NCI-H1105 (cell line): ENCODE measurements around the gene GM2A.

Source experiments
- DNase-seq: peaks from one replicate; lab custom pipeline; 2025; lab: John Stamatoyannopoulos, UW

GM2A gene

GRCh38 chr5:151252762-151253604, at the start of gene GM2A:
TSS of gene GM2A (plus strand) at chr5:151253185. CDS start at chr5:151253217, 32 bp downstream.
- peak; percentile 89 for DNase-seq

- no peak for DNase-seq
Measured at GRCh38 chr5:151204051-151204450, 48.9 kb upstream of the GM2A start.

GRCh38 chr5:151205411-151205810, 47.6 kb upstream of the GM2A start:
- no peak for DNase-seq

- no peak for DNase-seq
Measured at GRCh38 chr5:151208481-151208914, 44.5 kb upstream of the GM2A start.

DNA sequence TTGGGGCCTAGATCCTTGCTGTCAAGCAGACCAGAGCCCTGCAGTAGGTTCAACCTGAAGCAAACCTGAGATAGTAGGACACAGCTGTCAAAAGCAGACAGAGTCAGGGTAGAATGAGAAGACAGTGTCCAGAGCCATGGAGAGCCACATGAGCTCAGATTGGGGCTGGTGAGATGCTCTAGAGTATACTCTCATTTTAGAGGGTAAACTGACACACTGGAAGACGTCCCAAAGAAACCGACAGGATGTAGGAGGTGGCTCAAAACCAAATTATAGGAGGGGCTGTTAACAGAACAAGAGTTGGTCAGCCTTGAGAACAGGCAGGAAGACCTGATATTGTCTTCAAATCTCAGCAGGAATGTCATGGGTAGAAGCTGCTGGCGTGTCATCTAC, 40.6 kb upstream of the GM2A start:
- no peak for DNase-seq

- DNase-seq = no peak
Measured at GRCh38 chr5:151213803-151214613, 39.0 kb upstream of the GM2A start.

GRCh38 chr5:151214614-151215545, 38.1 kb upstream of the GM2A start:
- DNase-seq = no peak

DNA sequence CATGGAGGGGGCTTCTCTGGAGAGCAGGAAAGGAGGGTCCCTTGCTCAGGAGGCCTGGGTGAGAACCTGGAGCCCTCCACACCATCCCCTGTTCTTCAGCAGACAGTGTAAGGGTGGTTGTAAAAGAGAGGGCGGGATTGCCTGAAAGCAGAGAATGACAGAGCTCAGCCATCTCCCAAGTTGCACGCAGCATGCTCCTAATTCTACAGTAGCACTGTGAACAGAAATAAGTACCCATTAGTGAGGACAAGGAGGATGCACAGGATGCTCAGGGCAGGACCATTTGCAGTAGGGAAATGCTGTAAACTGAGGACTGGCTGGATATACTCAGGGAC, 37.5 kb upstream of the GM2A start:
- DNase-seq = no peak

DNA sequence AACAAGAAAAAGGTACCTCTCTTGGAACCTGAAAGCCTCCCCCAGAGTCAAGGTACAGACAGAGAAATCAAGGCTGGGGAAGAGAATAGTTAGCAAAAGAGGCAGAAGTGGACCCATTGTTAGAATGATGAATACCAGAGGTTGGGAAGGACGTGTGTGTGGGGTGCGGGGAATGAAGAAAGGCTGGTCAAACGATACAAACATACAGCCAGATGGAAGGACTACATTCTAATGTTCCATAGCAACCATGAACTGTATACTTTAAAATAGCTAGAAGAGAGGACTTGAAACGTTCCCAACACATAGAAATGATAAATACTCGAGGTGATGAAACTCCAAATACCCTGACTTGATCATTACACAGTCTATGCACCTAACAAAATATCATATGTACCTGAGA, 36.2 kb upstream of the GM2A start:
- DNase-seq = no peak

- no peak for DNase-seq
Measured at GRCh38 chr5:151218177-151218576, 34.8 kb upstream of the GM2A start.

DNA sequence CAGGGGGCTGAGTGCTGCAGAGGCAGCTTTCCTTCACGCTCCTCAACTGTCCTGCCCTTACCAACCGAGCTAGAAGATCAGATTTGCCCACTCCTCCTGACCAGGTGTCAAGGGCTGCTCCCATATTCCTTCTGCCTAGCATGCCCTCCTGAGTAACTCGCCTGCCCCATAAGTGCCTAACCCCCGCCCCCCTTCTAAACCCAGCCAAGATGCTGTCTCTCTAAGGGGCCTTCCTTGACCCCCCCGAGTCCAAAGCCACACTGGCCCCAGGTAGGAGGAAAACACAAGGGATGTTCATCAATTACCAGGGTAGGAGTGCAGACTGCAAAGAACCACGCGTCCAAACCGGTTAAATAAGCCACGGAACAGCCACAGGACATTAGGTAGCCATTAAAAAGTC, 33.8 kb upstream of the GM2A start:
- DNase-seq = no peak

DNA sequence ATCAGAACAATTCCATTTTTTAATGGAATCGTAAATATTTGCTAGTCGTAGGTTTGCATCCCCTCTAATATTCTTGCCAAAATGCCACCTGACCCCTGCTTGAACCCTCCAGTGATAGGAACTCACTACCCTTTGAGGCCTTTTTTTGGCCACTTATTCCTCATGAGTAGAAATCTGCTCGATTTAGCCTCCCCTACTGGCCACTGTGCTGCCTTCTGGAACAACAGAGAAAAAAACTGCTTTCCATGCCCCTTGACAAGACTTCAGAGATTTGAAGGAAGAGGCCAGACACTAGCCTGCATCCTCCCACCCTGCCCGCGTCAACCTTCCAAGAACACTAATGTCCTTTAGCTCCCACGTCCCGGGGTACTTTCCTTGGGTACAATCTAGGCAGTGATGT, 33.2 kb upstream of the GM2A start:
- DNase-seq = no peak

DNA sequence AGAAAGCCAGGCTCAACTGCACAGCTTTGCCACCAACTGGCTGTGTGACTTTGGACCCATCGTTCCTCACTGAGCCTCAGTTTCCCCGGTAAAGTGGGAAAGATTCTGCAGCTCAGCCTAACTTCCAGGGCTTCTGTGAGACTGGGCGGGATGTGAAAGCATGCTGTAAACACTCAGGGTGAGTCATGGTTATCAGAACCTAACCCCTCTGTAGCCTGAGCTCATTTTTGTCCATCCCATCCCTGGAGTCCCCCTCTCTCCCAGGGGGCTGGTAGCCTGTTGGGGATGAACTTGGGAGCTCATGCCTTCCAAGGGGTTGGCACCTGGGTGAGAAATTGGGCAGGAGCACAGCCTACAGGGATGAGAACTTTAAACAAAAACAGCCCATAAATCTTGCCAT, 31.4 kb upstream of the GM2A start:
- DNase-seq = no peak

DNA sequence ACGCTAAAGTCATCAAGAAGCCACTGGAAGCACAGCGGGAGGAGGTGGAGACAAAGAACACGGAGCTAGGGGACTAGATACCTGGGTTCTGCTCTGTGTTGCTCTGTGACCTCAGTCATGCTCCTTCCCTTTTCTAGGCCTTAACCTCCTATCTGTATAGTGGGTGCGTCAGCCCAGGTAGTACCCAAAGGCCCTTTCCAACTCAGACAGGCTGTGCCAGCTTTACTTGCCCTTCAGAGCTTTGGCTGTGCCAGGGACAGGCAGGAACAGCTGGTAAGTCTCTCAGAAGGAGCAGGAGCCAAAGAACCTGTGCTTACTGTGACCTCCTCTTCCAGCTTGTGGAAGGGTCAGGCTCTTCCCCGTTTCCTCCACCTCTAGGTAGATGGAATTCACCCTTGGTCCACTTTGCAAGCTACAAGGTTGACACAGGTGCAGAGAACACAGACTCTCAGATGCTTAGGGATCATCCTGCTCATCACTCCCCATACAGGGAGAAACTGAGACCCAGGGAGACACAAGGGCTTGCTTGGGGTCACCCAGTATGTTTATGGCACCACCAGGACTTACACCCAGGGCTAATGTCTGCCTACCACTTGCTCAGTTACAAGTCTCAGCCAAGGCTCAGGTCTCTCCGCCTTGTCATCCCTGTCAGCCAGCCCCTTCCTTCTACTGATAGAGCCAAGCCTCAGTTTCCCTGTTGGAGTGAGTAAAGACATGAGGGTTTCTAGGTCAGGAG, 30.8 kb upstream of the GM2A start:
- DNase-seq = no peak

DNA sequence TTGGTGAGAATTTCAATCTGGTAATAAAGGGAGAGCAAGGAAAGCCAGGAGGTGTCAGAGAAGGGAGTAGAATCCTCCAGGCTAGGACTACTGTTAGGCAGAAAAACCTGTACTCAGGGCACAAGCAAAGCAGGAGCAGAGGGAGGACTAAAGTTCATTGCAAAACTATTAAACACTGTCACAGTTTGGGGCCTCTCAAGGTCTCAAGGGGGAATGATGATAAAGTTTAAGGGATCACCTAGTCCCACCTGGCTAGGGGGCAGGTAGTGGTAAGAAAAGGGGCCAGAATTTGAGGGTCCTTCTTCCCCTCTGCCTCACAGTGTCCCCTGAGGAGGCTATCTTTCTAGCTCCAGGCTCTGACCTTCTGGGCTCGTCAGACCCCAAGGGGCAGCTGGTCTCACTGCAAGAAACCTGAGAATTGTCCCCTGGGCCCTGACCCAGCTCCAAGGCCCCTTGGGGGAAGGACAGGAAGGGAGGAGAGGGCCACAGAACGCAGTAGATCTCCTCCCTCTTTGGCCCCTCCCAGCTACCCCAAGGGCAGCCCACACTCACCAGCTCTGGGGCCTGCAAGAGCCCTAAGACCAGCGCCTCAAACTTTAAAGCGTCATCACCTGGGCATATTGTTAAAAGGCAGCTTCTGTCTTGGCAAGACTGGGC, 30.1 kb upstream of the GM2A start:
- DNase-seq = no peak

GRCh38 chr5:151223447-151224264, 29.3 kb upstream of the GM2A start, which contains the start of gene CCDC69:
TSS of gene CCDC69 (minus strand) at chr5:151224092. CDS start at chr5:151223970, 122 bp downstream.
- peak; percentile 10 for DNase-seq

DNA sequence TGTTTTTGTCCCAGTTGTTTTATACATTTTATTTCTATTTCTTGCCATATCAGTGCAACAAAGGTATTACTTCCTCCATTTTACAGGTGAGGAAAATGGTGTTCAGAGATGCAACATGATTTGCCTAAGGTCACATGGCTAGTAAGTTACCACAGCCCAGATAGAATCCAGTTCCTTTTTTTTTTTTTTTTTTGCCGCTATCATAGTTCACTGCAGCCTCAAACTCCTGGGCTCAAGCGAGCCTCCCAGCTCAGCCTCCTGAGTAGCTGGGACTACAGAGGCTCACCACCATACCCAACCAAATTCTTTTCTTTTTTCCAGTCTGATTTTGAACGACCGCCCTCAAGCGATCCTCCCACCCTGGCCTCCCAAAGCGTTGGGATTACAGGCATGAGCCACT, 28.6 kb upstream of the GM2A start:
- no peak for DNase-seq

- no peak for DNase-seq
Measured at GRCh38 chr5:151225071-151225470, 27.9 kb upstream of the GM2A start.

- DNase-seq = no peak
Measured at GRCh38 chr5:151225475-151225874, 27.5 kb upstream of the GM2A start.

DNA sequence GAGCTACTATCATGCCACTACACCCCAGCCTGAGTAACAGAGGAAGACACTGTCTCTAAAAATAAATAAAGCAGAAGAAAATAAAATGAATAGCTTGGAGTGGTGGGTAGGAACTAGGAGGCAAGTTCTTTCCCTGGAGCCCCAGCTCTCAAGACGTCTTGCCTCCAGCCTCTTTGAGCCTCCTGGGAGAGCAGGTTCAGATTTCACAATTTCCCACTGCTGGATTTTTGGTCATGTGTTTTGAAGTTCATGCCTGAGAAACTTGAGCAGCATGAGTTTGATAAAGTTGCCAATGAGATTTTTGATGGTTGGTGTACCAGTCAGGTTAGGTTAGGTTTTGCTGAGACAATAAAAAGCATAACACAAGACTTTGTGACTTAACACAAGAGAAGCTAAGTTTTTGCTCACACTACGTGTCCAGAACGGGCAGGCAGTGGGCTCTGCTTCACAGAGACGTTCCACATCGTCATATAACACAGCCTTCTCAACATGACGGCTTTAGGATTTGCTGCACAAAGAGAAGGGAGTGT, 25.0 kb upstream of the GM2A start:
- no peak for DNase-seq
